HepG2 (cell line): ENCODE results near the gene SH2D7. TPM values are rescaled to one million over a fixed set of nuclear protein-coding genes. Genes with fewer than 3 reads are reported as not detected.

Experiments used
- ADNP ChIP-seq: sonication (generic); formaldehyde crosslinking; IDR thresholded peaks from 2 replicates; pipeline ENCODE4 v1.4.0; 2020; ENCODE audit warnings: missing genetic modification reagents
- CEBPB ChIP-seq: IDR thresholded peaks from 2 replicates; pipeline ENCODE4 v1.6.1; 2011; ENCODE audit warnings: low read depth, low read length, improper control_type of control experiment, borderline replicate concordance
- DR1 ChIP-seq: sonication (generic); formaldehyde crosslinking; IDR thresholded peaks from 2 replicates; pipeline ENCODE4 v1.8.0; 2021; ENCODE audit warnings: mild to moderate bottlenecking, missing genetic modification reagents, inconsistent platforms
- GFI1 ChIP-seq: sonication (generic); formaldehyde crosslinking; IDR thresholded peaks from 2 replicates; pipeline ENCODE4 v1.5.0; 2020; ENCODE audit warnings: missing genetic modification reagents, mild to moderate bottlenecking, borderline replicate concordance
- HIVEP1 ChIP-seq: sonication (generic); formaldehyde crosslinking; IDR thresholded peaks from 2 replicates; pipeline ENCODE4 v1.4.0; 2020; ENCODE audit warnings: mild to moderate bottlenecking, missing genetic modification reagents
- HNF4A ChIP-seq: sonication (generic); formaldehyde crosslinking; IDR thresholded peaks from 2 replicates; pipeline ENCODE4 v1.4.0; 2020; ENCODE audit warnings: missing genetic modification reagents
- KLF6 ChIP-seq: IDR thresholded peaks from 2 replicates; pipeline ENCODE4 v1.8.0; 2016; ENCODE audit warnings: missing biosample characterization, missing genetic modification reagents
- KMT2B ChIP-seq: IDR thresholded peaks from 2 replicates; pipeline ENCODE4 v1.6.1; 2016; ENCODE audit warnings: missing genetic modification reagents, missing compliant biosample characterization
- SRSF1 ChIP-seq: fragments of 200-400 bp; formaldehyde crosslinking; optimal IDR thresholded peaks from 2 replicates; pipeline ENCODE3; 2017; ENCODE audit warnings: mild to moderate bottlenecking, low read depth, low read length, moderate library complexity
- TBX3 ChIP-seq: fragments of 450-650 bp; IDR thresholded peaks from 2 replicates; pipeline ENCODE4 v1.6.1; 2017; ENCODE audit warnings: antibody characterized with exemption, mild to moderate bottlenecking, inconsistent platforms, borderline replicate concordance
- ZNF251 ChIP-seq: sonication (generic); formaldehyde crosslinking; IDR thresholded peaks from 2 replicates; pipeline ENCODE4 v1.9.0; 2021; ENCODE audit warnings: mild to moderate bottlenecking, missing genetic modification reagents
- ZNF609 ChIP-seq: sonication (generic); formaldehyde crosslinking; IDR thresholded peaks from 2 replicates; pipeline ENCODE4 v1.4.0; 2020; ENCODE audit warnings: mild to moderate bottlenecking, missing genetic modification reagents, borderline replicate concordance
- ZNF720 ChIP-seq: sonication (generic); formaldehyde crosslinking; IDR thresholded peaks from 2 replicates; pipeline ENCODE4 v1.4.0; 2020; ENCODE audit warnings: missing genetic modification reagents
- ZNF737 ChIP-seq: sonication (generic); formaldehyde crosslinking; IDR thresholded peaks from 2 replicates; pipeline ENCODE4 v1.5.0; 2020; ENCODE audit warnings: missing genetic modification reagents, mild to moderate bottlenecking, borderline replicate concordance
- ZNF775 ChIP-seq: sonication (generic); formaldehyde crosslinking; IDR thresholded peaks from 2 replicates; pipeline ENCODE4 v1.4.0; 2020; ENCODE audit warnings: missing genetic modification reagents, mild to moderate bottlenecking, moderate library complexity, borderline replicate concordance
- ZSCAN29 ChIP-seq: sonication (generic); formaldehyde crosslinking; conservative IDR thresholded peaks from 2 replicates; pipeline ENCODE4 v1.4.0; 2020; ENCODE audit warnings: mild to moderate bottlenecking, missing genetic modification reagents
- polyA plus RNA-seq, 8 experiments: library from polyadenylated mRNA; depleted of rRNA in 3 of 8; stranded (reverse) in 7 of 8; unstranded in 1 of 8; fragments of >200 nt; fragmentation: Illumina TruSeq in 4 of 8; extraction: Trizol in 4 of 8; gene quantifications; 2 replicates each; pipeline versions ENCODE4 v1.2.1 to v1.2.3, GENCODE V29; 2011 to 2016; ENCODE audit warnings: low read depth in 4 of 8, missing spikeins in 1 of 8, mixed read lengths in 1 of 8; ENCODE audit not compliant: insufficient read depth in 1 of 8
- total RNA-seq, 5 experiments: library from RNA; depleted of rRNA; stranded (reverse); fragments of >200 nt; fragmentation: Illumina TruSeq; extraction: Trizol; gene quantifications; 2 replicates each; pipeline ENCODE4 v1.2.3, GENCODE V29; 2016; ENCODE audit warnings: low read depth in 1 of 5
- TF ChIP-seq, protein P1 (sequence below): sonication (generic); formaldehyde crosslinking; IDR thresholded peaks from 2 replicates; pipeline ENCODE4 v1.4.0; 2020; ENCODE audit warnings: missing genetic modification reagents, borderline replicate concordance
- TF ChIP-seq, protein P2 (sequence below): sonication (generic); formaldehyde crosslinking; IDR thresholded peaks from 2 replicates; pipeline ENCODE4 v1.8.0; 2023; ENCODE audit warnings: mild to moderate bottlenecking, missing genetic modification reagents

SH2D7 gene
- total and polyA plus RNA-seq, 2 of the 13 experiments (the other 11 are each of a cell fraction or from before 2014, with no cell fraction given): not detected

- no peak for TF ChIP-seq ZSCAN29 (CRISPR knock-in tag)
- TF ChIP-seq, protein P1, sequence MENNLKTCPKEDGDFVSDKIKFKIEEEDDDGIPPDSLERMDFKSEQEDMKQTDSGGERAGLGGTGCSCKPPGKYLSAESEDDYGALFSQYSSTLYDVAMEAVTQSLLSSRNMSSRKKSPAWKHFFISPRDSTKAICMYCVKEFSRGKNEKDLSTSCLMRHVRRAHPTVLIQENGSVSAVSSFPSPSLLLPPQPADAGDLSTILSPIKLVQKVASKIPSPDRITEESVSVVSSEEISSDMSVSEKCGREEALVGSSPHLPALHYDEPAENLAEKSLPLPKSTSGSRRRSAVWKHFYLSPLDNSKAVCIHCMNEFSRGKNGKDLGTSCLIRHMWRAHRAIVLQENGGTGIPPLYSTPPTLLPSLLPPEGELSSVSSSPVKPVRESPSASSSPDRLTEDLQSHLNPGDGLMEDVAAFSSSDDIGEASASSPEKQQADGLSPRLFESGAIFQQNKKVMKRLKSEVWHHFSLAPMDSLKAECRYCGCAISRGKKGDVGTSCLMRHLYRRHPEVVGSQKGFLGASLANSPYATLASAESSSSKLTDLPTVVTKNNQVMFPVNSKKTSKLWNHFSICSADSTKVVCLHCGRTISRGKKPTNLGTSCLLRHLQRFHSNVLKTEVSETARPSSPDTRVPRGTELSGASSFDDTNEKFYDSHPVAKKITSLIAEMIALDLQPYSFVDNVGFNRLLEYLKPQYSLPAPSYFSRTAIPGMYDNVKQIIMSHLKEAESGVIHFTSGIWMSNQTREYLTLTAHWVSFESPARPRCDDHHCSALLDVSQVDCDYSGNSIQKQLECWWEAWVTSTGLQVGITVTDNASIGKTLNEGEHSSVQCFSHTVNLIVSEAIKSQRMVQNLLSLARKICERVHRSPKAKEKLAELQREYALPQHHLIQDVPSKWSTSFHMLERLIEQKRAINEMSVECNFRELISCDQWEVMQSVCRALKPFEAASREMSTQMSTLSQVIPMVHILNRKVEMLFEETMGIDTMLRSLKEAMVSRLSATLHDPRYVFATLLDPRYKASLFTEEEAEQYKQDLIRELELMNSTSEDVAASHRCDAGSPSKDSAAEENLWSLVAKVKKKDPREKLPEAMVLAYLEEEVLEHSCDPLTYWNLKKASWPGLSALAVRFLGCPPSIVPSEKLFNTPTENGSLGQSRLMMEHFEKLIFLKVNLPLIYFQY (CRISPR knock-in tag): no peak
- peak; percentile 2; the same call in 1 of the 2 replicates for TF ChIP-seq CEBPB
- no peak for TF ChIP-seq ZNF251
- no peak for TF ChIP-seq HIVEP1
- no peak for TF ChIP-seq TBX3
- no peak for TF ChIP-seq ZNF609 (CRISPR knock-in tag)
- TF ChIP-seq ZNF720 (CRISPR knock-in tag): no peak
- no peak for TF ChIP-seq HNF4A (CRISPR knock-in tag)
- no peak for TF ChIP-seq KMT2B (CRISPR knock-in tag)
- no peak for TF ChIP-seq ZNF737 (CRISPR knock-in tag)
- no peak for TF ChIP-seq ZNF775 (CRISPR knock-in tag)
- TF ChIP-seq ADNP (CRISPR knock-in tag): no peak
- TF ChIP-seq, protein P2, sequence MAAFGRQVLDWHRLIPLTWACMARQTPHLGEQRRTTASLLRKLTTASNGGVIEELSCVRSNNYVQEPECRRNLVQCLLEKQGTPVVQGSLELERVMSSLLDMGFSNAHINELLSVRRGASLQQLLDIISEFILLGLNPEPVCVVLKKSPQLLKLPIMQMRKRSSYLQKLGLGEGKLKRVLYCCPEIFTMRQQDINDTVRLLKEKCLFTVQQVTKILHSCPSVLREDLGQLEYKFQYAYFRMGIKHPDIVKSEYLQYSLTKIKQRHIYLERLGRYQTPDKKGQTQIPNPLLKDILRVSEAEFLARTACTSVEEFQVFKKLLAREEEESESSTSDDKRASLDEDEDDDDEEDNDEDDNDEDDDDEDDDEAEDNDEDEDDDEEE (CRISPR knock-in tag): no peak
- no peak for TF ChIP-seq KLF6
- no peak for TF ChIP-seq GFI1 (CRISPR knock-in tag)
- no peak for TF ChIP-seq DR1 (CRISPR knock-in tag)
- TF ChIP-seq SRSF1: peak; percentile 15
Observed at GRCh38 chr15:78077053-78077870, 15.1 kb upstream of the SH2D7 start, which contains the start of gene TBC1D2B (continued).
